Heart left ventricle (tissue), 13 donors: ENCODE results near the gene LEUTX.
"Not testable (repeated sequence)": the region's sequence is repeated elsewhere in the genome, so short reads cannot be mapped to it uniquely, and the experiment has no call there.

ENCODE experiments used
- POLR2A ChIP-seq, 2 donors: fragments of 450-650 bp; IDR thresholded peaks; one replicate each; pipeline ENCODE4 v1.6.1; 2017; ENCODE audit warnings: antibody characterized with exemption in 2 of 2, mild to moderate bottlenecking in 2 of 2, moderate library complexity in 2 of 2
- TF ChIP-seq, protein P1 (sequence below), 12 donors: fragments of 200-600 bp; sonication (generic) in 4 of 12; IDR thresholded peaks; one replicate each; pipeline versions ENCODE4 v1.5.0 to v1.8.0; 2018 to 2022; ENCODE audit warnings: antibody characterized with exemption in 12 of 12, mild to moderate bottlenecking in 5 of 12
- donor health status: ischemic (EF 13 %, LVEDD 7.1; RV severe dilation, severe dysfunction).
- donor health status: DM: no; HTN: yes; CAD: no.
- donor health status: DM: no; HTN: no; CAD: no.
- donor health status: ischemic (EF 25% LVEDD 6.9; RV normal size, moderate dysfunction).
- donor health status: ischemic (EF 25% LVEDD 5.7; RV mildly dilated, moderate dysfunction).
- donor health status: ischemic (EF 35%, LVEDD 5.7; RV mildly dilated, moderate dysfunction).
- donor health status: nonischemic (EF 11% LVEDD 7.7; RV severe dilation, severe dysfunction).
- donor health status: DM: yes; HTN: yes; CAD: no.
- donor health status: PGD.
- donor health status: ischemic (EF 29% LVEDD 5.4; RV normal size, mild dysfunction).
- donor health status: nonischemic (EF 23%, LVEDD 6.1; RV moderate dilation, normal function).

DNA sequence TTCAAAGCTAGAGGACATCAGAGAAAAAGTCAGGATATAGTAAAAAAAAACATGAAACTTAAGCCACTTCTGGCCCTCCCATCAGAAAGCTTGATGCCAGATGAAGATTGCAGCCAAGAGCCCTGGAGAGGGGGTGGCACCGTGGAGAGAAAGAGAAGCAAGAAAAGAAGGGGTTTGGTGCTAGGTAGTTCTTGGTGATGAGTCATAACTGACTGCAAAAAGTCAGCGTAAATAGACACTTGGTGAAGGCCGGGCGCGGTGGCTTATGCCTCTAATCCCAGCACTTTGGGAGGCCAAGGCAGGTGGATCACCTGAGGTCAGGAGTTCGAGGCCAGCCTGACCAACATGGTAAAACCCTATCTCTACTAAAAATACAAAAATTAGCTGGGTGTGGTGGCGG is 30.0 kb downstream of the LEUTX start:
- TF ChIP-seq, protein P1, sequence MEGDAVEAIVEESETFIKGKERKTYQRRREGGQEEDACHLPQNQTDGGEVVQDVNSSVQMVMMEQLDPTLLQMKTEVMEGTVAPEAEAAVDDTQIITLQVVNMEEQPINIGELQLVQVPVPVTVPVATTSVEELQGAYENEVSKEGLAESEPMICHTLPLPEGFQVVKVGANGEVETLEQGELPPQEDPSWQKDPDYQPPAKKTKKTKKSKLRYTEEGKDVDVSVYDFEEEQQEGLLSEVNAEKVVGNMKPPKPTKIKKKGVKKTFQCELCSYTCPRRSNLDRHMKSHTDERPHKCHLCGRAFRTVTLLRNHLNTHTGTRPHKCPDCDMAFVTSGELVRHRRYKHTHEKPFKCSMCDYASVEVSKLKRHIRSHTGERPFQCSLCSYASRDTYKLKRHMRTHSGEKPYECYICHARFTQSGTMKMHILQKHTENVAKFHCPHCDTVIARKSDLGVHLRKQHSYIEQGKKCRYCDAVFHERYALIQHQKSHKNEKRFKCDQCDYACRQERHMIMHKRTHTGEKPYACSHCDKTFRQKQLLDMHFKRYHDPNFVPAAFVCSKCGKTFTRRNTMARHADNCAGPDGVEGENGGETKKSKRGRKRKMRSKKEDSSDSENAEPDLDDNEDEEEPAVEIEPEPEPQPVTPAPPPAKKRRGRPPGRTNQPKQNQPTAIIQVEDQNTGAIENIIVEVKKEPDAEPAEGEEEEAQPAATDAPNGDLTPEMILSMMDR (IDR thresholded peaks at IDR 0.05): not testable (repeated sequence)
- not testable (repeated sequence) for TF ChIP-seq POLR2A (IDR thresholded peaks at IDR 0.05)
